ENCODE results near the gene RFC3. TPM values are rescaled to one million over a fixed set of nuclear protein-coding genes. Genes with fewer than 3 reads are reported as not detected.

RFC3 gene
- polyA plus RNA-seq, 2 of the 4 experiments (the other 2 are of a cell fraction) = 45.3 to 54.5 TPM

GRCh38 chr13:33773790-33774462, 44.0 kb upstream of the RFC3 start:
- DNase-seq (ENCODE audit: low read depth in 1 of 2, low spot score in 1 of 2) (no peak), FAIRE-seq (no peak), ATAC-seq (no peak)
- Histone ChIP-seq H3K27ac (no peak overlapping the region), H3K9me3 (no peaks in the 10 kb centered on the region), H3K4me3 (no peak overlapping the region), H3K4me2 (no peak overlapping the region), H3K4me1 (no peaks in the 10 kb centered on the region)
- TF ChIP-seq NFE2L2 (conservative IDR thresholded peaks at IDR 0.05; ENCODE audit: low read length) (no peak), MAZ (IDR thresholded peaks at IDR 0.05; ENCODE audit: borderline replicate concordance, low read depth, low read length) (no peak), ZFP36 (IDR thresholded peaks at IDR 0.05; ENCODE audit: borderline replicate concordance, partially characterized antibody) (no peak), ZSCAN20 (CRISPR knock-in tag; IDR thresholded peaks at IDR 0.05) (no peak), JUNB (IDR thresholded peaks at IDR 0.05) (no peak), ZNF302 (CRISPR knock-in tag; IDR thresholded peaks at IDR 0.05) (no peak), RFX5 (IDR thresholded peaks at IDR 0.05) (no peak), MAFK (IDR thresholded peaks at IDR 0.05; ENCODE audit: partially characterized antibody) (no peak), CEBPB (IDR thresholded peaks at IDR 0.05) (no peak), REST (IDR thresholded peaks at IDR 0.05) (no peak), KDM1A (IDR thresholded peaks at IDR 0.05; ENCODE audit: low read depth) (no peak), EHF (CRISPR knock-in tag; IDR thresholded peaks at IDR 0.05) (no peak), MAX (IDR thresholded peaks at IDR 0.05) (no peak), ZC3H11A (IDR thresholded peaks at IDR 0.05) (no peak), HOXB5 (CRISPR knock-in tag; IDR thresholded peaks at IDR 0.05) (no peak), HEYL (CRISPR knock-in tag; IDR thresholded peaks at IDR 0.05) (no peak), SMC3 (IDR thresholded peaks at IDR 0.05) (no peak), HOXA7 (CRISPR knock-in tag; IDR thresholded peaks at IDR 0.05) (no peak), TFCP2L1 (CRISPR knock-in tag; IDR thresholded peaks at IDR 0.05) (no peak), RAD21 (conservative IDR thresholded peaks at IDR 0.05 in 1 of 2, IDR thresholded peaks at IDR 0.05 in 1 of 2) (no peak)
- POLR2A ChIA-PET = no interaction called here
- CTCF ChIA-PET = interaction anchor here (1.1 kb wide), 1 partner anchor 27 kb away, joined by 4 read pairs; no protein-coding TSS in a partner anchor
- WGBS (ENCODE audit: missing lambda C conversion rate) = 86% methylated on average over 5 of the region's 5 CpGs

- no peak for TF ChIP-seq HOXB13 (CRISPR knock-in tag; IDR thresholded peaks at IDR 0.05; ENCODE audit: low read depth)
- no peak for TF ChIP-seq RNF2 (IDR thresholded peaks at IDR 0.05; ENCODE audit: borderline replicate concordance, low read depth)
- TF ChIP-seq CHD2 (IDR thresholded peaks at IDR 0.05; ENCODE audit: low read length, partially characterized antibody) = no peak
- no peak for TF ChIP-seq ZFP36 (IDR thresholded peaks at IDR 0.05; ENCODE audit: borderline replicate concordance, partially characterized antibody)
- no peak for TF ChIP-seq HOXB5 (CRISPR knock-in tag; IDR thresholded peaks at IDR 0.05)
- TF ChIP-seq ATOH8 (CRISPR knock-in tag; IDR thresholded peaks at IDR 0.05; ENCODE audit: low read depth) = no peak
- TF ChIP-seq RFX5 (IDR thresholded peaks at IDR 0.05) = no peak
- TF ChIP-seq ESRRA (IDR thresholded peaks at IDR 0.05; ENCODE audit: borderline replicate concordance, low read length) = no peak
- ATAC-seq (no peak), FAIRE-seq (no peak), DNase-seq (ENCODE audit: low read depth in 1 of 2, low spot score in 1 of 2) (no peak)
- Histone ChIP-seq H3K9me3 (no peaks in the 10 kb centered on the region), H3K4me2 (no peak overlapping the region), H3K27ac (no peak overlapping the region), H3K4me1 (no peaks in the 10 kb centered on the region), H3K4me3 (no peak overlapping the region)
- ChIA-PET POLR2A (no interaction called here), CTCF (interaction anchor here (0.9 kb wide), 1 partner anchor 13 kb away, joined by 4 read pairs; no protein-coding TSS in a partner anchor)
- 56% methylated on average over 2 of the region's 2 CpGs for WGBS (ENCODE audit: missing lambda C conversion rate)
Observed at GRCh38 chr13:33775339-33776108, 42.4 kb upstream of the RFC3 start.
